GM12801 (cell line): ENCODE results near the gene LRRC4C.

Source experiments
- TF ChIP-seq, protein P1 (sequence below): IDR thresholded peaks from one replicate; pipeline ENCODE4 v1.5.1; 2011; ENCODE audit warnings: control low read depth; ENCODE audit not compliant: insufficient read length; ENCODE audit errors: extremely low read depth

Gene LRRC4C

DNA sequence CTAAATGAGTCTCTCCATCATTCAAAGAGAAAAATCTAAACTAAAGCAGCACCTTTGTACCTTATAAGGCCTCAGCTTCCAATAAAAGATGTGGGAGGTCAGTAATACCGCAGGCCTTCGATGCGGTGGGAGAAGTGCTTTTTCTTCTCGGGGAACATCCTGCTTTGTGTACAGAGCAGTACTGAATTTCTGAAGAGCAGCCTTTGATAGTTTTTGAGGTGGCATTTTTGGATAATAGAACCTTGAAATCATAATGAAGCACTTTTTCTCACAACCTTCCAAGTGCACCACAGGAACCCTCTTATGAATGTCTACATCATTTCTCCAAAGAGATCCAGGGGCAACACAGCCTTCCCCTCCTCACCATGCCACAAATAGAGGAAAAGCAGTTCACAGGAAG is 39.6 kb downstream of the LRRC4C start:
- TF ChIP-seq, protein P1, sequence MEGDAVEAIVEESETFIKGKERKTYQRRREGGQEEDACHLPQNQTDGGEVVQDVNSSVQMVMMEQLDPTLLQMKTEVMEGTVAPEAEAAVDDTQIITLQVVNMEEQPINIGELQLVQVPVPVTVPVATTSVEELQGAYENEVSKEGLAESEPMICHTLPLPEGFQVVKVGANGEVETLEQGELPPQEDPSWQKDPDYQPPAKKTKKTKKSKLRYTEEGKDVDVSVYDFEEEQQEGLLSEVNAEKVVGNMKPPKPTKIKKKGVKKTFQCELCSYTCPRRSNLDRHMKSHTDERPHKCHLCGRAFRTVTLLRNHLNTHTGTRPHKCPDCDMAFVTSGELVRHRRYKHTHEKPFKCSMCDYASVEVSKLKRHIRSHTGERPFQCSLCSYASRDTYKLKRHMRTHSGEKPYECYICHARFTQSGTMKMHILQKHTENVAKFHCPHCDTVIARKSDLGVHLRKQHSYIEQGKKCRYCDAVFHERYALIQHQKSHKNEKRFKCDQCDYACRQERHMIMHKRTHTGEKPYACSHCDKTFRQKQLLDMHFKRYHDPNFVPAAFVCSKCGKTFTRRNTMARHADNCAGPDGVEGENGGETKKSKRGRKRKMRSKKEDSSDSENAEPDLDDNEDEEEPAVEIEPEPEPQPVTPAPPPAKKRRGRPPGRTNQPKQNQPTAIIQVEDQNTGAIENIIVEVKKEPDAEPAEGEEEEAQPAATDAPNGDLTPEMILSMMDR: no peak

DNA sequence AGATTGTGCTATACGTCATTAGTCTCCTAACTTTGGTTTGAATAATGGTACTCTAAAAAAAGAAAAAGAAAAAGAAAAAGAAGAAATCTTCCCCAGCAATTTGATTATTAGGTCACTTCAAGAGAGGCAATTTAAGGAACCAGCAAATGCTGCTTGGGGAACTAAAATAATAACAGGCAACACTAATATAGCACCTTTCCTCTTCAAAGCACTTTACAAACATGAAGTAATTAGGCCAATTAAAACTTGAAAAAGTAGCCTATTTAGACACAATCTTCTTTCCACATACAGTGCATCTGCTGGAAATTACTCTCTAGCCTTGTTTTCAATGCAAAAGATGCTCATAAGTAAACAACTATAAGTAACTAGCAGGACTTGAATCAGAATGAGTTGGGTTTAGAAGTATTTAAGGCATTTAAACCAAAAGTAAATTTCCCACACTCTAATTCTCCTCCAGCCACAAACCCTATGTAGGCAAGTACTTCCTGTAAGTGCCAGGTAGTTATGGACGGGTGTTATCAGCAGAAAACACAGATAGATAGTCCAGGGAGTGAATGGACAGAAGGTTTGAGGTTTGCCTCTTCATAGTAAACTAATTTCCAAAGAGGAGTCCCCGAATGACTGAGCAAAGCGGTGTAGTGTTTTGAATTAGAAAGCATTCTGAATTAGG is 44.5 kb downstream of the LRRC4C start:
- TF ChIP-seq, protein P1: no peak

DNA sequence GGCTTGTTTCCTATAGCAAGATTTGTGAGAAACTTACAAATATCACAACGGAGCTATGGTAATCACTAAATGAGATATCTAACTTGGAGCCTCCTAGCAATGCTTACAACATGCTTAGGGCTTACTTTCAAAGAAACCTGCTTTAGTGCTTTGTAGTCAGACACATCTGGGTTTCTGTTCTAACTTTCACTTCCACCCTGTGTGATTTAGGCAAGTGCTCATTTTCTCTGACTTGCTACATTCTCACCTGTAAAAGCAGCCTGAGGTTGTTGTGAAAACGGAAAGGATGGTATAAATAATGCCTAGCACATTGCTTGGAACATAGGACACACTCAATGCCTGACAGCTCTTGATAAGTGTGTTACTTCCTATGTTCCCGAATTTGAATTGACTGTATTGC is 45.6 kb downstream of the LRRC4C start:
- TF ChIP-seq, protein P1: no peak

DNA sequence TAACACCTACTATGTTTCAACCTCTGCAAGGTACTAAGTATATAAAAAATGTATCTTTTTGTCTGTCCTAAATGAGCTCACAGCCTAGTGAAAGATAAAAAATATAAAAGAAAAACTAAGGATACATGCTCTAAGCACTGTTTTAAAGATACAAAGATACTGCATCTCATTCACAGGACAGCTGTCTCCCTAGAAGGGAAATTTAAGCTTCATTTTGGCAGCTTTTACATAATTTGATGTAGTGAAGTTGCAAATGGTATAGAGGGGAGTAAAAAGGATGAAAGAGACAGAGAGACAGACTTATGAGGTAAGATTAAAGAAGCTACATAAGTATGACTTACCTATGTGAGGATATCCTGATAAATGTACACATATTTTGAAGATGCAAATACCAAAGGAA is 53.6 kb downstream of the LRRC4C start:
- TF ChIP-seq, protein P1: no peak

DNA sequence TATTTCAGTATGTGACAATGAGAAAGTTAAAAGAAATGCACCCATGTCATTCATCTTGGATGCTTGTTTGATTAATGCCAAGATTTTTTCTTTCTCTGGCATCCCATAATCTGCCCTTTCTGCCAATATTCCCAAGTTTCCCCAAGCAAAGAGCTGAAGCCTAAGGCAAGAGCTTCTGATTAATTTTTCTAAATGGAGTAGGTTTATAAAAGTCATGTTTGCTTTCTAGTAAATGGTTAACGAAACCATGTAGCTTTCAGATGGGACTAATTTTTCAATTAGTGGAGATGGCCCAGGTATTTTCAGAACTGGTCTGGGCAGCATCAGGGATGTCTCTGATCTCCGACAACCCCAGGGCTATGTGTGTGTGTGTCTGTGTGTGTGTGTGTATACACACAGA is 55.3 kb downstream of the LRRC4C start:
- TF ChIP-seq, protein P1: no peak

DNA sequence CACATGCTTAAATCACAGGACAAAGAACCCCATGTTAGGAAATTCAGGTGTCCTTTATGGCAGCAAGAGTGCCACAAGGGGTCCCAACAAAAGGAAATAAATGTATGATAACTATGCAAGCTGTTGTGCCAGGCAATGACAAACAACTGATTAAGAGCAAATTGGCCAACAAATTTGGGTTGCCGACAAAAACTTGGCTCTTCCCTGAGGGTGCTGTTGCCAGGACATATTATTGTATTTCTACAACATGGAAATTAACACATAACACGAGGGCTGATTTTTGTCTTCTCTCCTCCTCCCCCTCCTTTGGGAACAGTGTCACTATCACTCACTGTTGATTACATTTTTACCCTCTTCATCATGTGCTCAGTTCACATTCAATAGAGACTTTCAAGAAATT is 56.0 kb downstream of the LRRC4C start:
- TF ChIP-seq, protein P1: no peak

DNA sequence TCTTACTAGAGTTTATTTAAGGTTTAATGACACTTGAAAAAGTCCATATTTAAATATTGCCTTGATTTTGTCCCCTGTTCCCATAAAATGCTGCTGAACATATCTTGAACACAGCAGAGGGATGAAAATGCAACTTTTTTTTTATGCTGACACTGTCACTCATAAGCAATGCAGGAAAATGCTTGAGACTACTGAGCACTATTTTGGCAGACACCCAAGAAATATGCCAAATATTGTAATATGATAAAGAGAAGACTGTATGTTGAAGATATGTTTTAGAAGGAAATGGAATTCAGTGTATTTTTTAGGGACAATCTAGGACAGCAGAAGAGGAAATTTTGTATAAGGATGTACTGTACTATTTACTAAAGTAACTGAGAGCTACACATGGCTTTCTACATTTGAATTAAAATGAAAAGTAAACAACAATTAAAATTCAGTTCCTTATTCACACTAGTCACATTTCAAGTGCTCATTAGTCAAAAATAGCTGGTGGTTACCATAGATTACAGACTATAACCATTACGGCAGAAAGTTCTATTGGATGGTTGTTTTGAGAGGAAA is 58.6 kb downstream of the LRRC4C start:
- TF ChIP-seq, protein P1: no peak
